ENCODE data around the gene NRIP2. TPM values are rescaled to one million over a fixed set of nuclear protein-coding genes. Genes with fewer than 3 reads are reported as not detected.

NRIP2 gene, protein sequence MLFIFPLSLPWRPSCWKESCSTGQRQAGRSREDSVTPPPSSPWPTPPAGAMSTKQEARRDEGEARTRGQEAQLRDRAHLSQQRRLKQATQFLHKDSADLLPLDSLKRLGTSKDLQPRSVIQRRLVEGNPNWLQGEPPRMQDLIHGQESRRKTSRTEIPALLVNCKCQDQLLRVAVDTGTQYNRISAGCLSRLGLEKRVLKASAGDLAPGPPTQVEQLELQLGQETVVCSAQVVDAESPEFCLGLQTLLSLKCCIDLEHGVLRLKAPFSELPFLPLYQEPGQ
- total RNA-seq, result not detected in 2 replicates

DNA sequence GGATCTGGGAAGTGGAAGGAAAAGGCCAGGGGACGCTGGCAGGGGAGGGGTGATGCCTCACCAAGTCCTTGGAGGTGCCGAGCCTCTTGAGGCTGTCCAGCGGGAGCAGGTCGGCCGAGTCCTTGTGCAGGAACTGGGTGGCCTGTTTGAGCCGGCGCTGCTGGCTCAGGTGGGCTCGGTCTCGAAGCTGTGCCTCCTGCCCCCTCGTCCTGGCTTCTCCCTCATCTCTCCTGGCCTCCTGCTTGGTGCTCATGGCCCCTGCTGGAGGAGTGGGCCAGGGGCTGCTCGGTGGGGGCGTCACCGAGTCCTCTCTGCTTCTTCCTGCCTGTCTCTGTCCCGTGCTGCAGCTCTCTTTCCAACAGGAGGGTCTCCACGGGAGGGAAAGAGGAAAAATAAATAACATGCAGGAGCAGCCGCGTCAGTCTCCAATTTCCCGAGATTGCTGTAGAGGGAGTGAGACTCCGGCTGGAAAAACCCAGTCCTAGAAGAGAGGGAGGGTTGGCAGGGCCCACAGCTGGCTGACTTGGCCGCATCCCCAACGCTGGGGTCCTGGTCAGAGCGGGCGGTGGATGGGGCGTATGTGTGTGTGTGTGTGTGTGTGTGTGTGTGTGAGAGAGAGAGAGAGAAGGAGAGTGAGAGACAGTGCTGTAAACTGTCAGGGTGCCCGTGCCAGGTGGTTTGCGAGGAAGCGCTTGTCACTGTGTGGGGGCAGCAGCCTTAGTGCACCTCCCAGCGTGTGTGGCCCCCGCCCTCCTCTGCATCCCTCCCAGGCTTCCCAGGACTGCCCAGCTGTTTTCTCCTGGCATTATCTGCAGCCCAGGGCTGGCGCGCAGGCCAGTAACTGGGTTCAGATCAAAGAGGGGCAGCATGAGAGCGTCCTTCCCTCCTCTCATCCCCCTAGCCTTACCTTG is at the start of gene NRIP2:
Gene NRIP2 (minus strand): TSS at position 455 of the 911 bp plus-strand sequence. CDS start 52 bp downstream, at position 403.

DNA sequence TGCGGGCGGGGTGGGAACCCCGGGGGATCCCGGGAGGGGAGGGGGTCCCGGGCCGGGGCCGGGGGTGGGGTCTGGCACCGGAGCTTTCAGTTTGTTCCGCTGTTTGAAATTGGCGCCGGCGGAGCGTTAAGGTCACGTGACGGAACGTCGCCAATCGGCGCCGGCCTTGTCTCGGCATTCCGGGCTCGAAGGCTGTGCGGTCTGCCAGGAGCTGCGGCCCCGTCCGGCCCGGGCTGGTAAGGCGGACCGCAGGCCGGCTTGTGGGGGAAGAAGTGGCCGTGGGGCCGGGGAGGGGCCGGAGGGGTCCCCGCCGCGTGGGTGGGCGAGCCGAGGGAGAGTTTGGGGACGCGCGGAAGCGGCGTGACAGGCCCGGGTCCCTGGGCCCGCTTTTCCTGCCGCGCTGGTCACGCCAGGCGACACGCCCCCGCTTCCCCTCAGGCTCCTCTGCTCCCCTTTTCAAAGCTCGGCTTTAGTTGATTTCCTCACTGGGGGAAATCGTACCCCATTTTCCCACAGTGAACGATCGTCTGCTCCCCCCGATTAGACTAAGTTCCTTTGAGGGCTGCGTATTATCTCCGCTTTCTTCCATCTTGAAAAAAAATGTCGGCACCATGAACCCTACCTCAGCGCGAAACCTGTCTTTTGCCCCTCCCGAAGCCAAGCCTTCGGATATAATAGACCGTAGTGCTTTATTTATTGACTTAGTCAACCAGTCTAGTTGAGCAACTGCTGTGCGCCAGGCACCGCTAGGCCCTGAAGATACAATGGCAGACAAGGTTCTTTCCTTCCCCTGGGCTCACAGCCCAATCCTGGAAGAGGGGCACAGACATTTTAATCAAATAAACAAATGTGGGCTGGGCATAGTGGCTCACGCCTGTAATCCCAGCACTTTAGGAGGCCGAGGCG is 42.5 kb upstream of the NRIP2 start, which contains the start of the genes FOXM1 and RHNO1:
Gene FOXM1 (minus strand): TSS at position 128 of the 906 bp plus-strand sequence. CDS start 2,696 bp downstream, outside the sequence.
Gene RHNO1 (plus strand): TSS at position 177 of the 906 bp plus-strand sequence. CDS start 8,144 bp downstream, outside the sequence.

DNA sequence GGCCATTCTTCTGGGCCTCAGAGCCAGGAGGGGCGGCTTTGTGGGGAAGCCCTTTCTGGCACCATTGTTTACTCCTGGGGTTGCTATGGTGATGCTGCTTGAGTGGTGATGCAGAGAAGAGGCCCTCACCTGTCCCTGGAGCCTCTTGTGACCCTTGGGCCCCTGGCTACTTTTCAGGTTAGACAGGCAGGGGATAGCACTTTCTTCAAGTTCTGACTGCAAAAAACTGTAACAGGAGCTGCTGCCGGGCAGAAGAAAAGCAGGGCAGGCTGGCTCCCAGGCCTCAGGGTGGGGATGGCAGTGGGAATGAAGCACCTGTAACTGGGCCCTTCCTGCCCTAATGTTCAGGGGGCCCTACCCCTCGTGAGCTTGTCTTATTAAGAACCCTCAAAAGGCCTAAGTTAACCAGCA is 22.2 kb upstream of the NRIP2 start, which contains the start of gene TEX52:
Gene TEX52 (minus strand): TSS at position 19 of the 411 bp plus-strand sequence. CDS start 13 bp downstream, at position 6.

DNA sequence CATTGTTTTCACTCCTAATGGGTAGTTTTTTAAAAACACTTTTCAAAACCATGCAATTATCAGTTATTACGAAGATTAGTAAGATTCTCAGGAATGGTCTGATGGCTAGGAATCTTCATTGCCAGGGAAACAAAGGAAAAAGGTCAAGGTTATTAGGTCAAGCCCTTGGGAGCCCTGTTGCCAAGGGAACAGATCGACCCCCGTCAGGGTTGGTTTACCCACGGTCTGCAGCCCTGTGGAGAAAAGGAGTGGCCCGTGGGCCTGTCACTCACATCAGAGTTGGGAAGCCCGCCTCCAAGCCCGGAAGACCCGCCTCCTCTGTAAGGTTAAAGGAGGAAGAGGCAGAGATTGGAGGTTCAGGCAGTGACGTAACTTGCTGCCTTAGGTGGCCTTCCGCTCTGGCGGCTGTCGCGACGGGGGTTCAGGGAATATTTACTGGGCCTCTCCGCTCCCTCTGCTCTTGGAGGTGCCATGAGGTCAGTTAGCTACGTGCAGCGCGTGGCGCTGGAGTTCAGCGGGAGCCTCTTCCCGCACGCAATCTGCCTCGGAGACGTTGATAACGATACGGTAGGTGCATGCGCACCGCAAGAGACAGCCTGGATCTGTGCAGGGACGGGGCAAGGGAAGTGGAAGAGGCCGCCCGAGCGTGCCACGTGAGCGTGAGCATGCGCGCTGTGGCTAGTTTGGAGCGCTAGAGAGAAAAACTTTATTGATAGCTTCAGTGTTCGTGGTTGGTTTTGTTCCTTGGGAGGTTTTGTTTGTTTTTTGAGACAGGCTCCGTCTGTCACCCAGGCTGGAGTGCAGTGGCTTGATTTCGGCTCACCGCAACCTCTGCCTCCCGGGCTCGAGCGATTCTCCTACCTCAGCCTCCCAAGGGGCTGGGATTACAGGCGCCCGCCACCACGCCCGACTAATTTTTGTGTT is 22.3 kb downstream of the NRIP2 start, which contains the start of gene ITFG2:
Gene ITFG2 (plus strand): TSS at position 379 of the 924 bp plus-strand sequence. CDS start 93 bp downstream, at position 472.

DNA sequence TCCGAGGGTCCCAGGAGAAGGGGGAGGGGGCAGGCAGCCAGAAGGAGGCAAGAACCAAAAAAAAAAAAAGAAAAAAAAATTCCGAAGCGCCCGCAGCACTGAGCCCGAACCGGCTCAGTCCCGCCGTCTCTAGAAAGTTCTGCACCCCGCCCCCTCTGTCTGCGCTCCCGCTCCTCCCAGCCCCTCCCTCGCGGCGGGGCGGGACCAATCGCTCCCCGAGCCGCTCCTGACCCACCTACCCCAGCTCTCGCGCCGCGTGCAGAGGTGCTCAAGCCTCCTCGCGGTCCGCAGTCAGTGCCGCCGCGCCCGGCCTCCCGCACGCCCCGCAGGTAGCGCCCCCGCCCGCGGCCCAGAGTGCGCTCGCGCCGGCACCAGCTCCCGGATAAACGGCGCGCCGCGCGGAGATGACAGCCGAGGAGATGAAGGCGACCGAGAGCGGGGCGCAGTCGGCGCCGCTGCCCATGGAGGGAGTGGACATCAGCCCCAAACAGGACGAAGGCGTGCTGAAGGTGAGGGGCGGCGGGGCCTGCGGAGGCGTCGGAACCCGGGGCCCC is 40.0 kb downstream of the NRIP2 start, which contains the start of gene FKBP4:
Gene FKBP4 (plus strand): TSS at position 235 of the 554 bp plus-strand sequence. CDS start 170 bp downstream, at position 405.

Other genes with a start within 250 kb of the NRIP2 start
- 37.2 and 42.8 TPM in 2 replicates for gene FKBP4, start 40.1 kb downstream of the NRIP2 start, total RNA-seq
- 17.6 and 21.1 TPM in 2 replicates for gene ITFG2, start 22.4 kb downstream of the NRIP2 start, total RNA-seq
- gene TEX52, start 22.0 kb upstream of the NRIP2 start, total RNA-seq, result not detected in 2 replicates
- 65.2 and 67.2 TPM in 2 replicates for gene FOXM1, start 42.1 kb upstream of the NRIP2 start, total RNA-seq
- 48.8 and 50.5 TPM in 2 replicates for gene RHNO1, start 42.2 kb upstream of the NRIP2 start, total RNA-seq
- 20.1 and 22.4 TPM in 2 replicates for gene TULP3, start 55.9 kb upstream of the NRIP2 start, total RNA-seq
- 78.2 and 82.3 TPM in 2 replicates for gene TEAD4, start 124.4 kb upstream of the NRIP2 start, total RNA-seq
- 30.2 and 35.8 TPM in 2 replicates for gene TSPAN9, start 242.3 kb upstream of the NRIP2 start, total RNA-seq

Data from mammary microvascular endothelial cell (primary cell).